GM18502 (cell line): ENCODE measurements around the gene FBRS.

Experiments
- ATAC-seq: cut with Tn5 transposase; IDR thresholded peaks from one replicate; pipeline ENCODE4 v1.9.1; 2021; ENCODE audit warnings: mild to moderate bottlenecking; ENCODE audit not compliant: unreplicated experiment, poor library complexity

Gene FBRS

GRCh38 chr16:30663038-30663437 is 4.8 kb downstream of the FBRS start:
- ATAC-seq = no peak

- no peak for ATAC-seq
These were observed 5.6 kb downstream of the FBRS start for GRCh38 chr16:30663820-30664219.

- ATAC-seq = no peak
These were observed 6.4 kb downstream of the FBRS start for GRCh38 chr16:30664616-30665109.

- no peak for ATAC-seq
These were observed 7.1 kb downstream of the FBRS start for GRCh38 chr16:30665155-30665829.

- no peak for ATAC-seq
These were observed 7.6 kb downstream of the FBRS start for GRCh38 chr16:30665830-30666190.

- no peak for ATAC-seq
These were observed 8.4 kb downstream of the FBRS start for GRCh38 chr16:30666681-30667080.

GRCh38 chr16:30667361-30667905 is 9.2 kb downstream of the FBRS start:
- ATAC-seq = no peak

GRCh38 chr16:30668393-30668792 is 10.2 kb downstream of the FBRS start:
- ATAC-seq = no peak

GRCh38 chr16:30669026-30669902 is 11.0 kb downstream of the FBRS start:
- ATAC-seq = no peak

- ATAC-seq = no peak
These were observed 11.9 kb downstream of the FBRS start for GRCh38 chr16:30669903-30670824.

- ATAC-seq = no peak
These were observed 16.9 kb downstream of the FBRS start for GRCh38 chr16:30675143-30675542.

- ATAC-seq = no peak
These were observed 19.8 kb downstream of the FBRS start for GRCh38 chr16:30677931-30678585.

- no peak for ATAC-seq
These were observed 20.3 kb downstream of the FBRS start for GRCh38 chr16:30678586-30678970.

GRCh38 chr16:30680326-30680725 is 22.1 kb downstream of the FBRS start:
- no peak for ATAC-seq

GRCh38 chr16:30688701-30689100 is 30.5 kb downstream of the FBRS start:
- ATAC-seq = no peak

GRCh38 chr16:30691907-30692306 is 33.7 kb downstream of the FBRS start:
- no peak for ATAC-seq

GRCh38 chr16:30692396-30693064 is 34.3 kb downstream of the FBRS start:
- ATAC-seq = no peak

GRCh38 chr16:30694926-30695693 is 36.9 kb downstream of the FBRS start:
- ATAC-seq = no peak
